K562 (cell line): ENCODE data around the gene MARCKSL1. TPM values are rescaled to one million over a fixed set of nuclear protein-coding genes. Genes with fewer than 3 reads are reported as not detected.
A peak's percentile ranks its signal among the peaks of the same experiment; 100 is the strongest.

Experiments used
- ATAC-seq: fragments of 200-7000 bp; cut with Tn5 transposase; 3 replicates; pipeline ENCODE4 v1.9.1; 2020; ENCODE audit warnings: moderate library complexity
- BruUV-seq: library from RNA; stranded (reverse); fragments of 400-500 nt; replicated peaks from 2 replicates; lab custom pipeline; 2021; lab: Mats Ljungman, UMichigan
- CTCF ChIA-PET: fragments of 300-600 bp; formaldehyde crosslinking; extraction: SDS; loops from one replicate; lab custom pipeline; 2021; ENCODE audit warnings: low intra/inter-chr PET ratio; lab: Yijun Ruan, JAX
- POLR2A ChIA-PET: fragments of 300-600, 350-650 bp; sonication (Branson Sonifier 250); formaldehyde crosslinking; extraction: SDS; loops from one replicate; lab custom pipeline; 2021; ENCODE audit warnings: antibody characterized with exemption, inconsistent platforms; lab: Yijun Ruan, JAX
- DNase-seq, 4 experiments: peaks; one replicate each; pipeline versions ENCODE4 v3.0.0 to v3.0.0-alpha.2; 2011 to 2018; ENCODE audit warnings: low spot score in 3 of 4, mixed read lengths in 3 of 4; ENCODE audit errors: extremely low read depth in 1 of 4
- FAIRE-seq: peaks from 2 replicates; lab custom pipeline; 2011; peaks lifted over from hg19 to GRCh38; lab: Jason Lieb, UNC
- H2AFZ ChIP-seq: 2 replicates; pipeline ENCODE4 v1.6.0; 2011; ENCODE audit warnings: low read depth, low read length, control low read depth, inconsistent platforms
- H3K27ac ChIP-seq: fragments of 200-600 bp; 3 replicates; pipeline ENCODE4 v1.8.0; 2011; ENCODE audit warnings: low read depth, mild to moderate bottlenecking, control low read depth, inconsistent platforms, low read length, moderate library complexity, mixed read lengths; ENCODE audit errors: extremely low read depth
- H3K27me3 ChIP-seq, 2 experiments: fragments of 300-600 bp in 1 of 2; 2 replicates in 1 of 2; 3 replicates in 1 of 2; pipeline versions ENCODE4 v1.6.0 to v1.8.0; 2011; ENCODE audit warnings: inconsistent platforms in 2 of 2, low read length in 2 of 2, mild to moderate bottlenecking in 1 of 2, mixed read lengths in 1 of 2, moderate library complexity in 1 of 2; ENCODE audit not compliant: control insufficient read depth in 2 of 2, insufficient read depth in 2 of 2
- H3K36me3 ChIP-seq: fragments of 300-600 bp; 3 replicates; pipeline ENCODE4 v1.8.0; 2011; ENCODE audit warnings: mild to moderate bottlenecking, low read length, inconsistent platforms; ENCODE audit not compliant: control insufficient read depth, insufficient read depth
- H3K4me1 ChIP-seq, 2 experiments: fragments of 200-600 bp in 1 of 2; replicated peaks in 1 of 2; 2 replicates in 1 of 2; 3 replicates in 1 of 2; pipeline versions ENCODE4 v1.5.1 to v1.8.0; 2011; ENCODE audit warnings: inconsistent platforms in 2 of 2, low read length in 2 of 2, mild to moderate bottlenecking in 1 of 2, mixed read lengths in 1 of 2, moderate library complexity in 1 of 2; ENCODE audit not compliant: control insufficient read depth in 2 of 2, insufficient read depth in 2 of 2
- H3K4me2 ChIP-seq: 2 replicates; pipeline ENCODE4 v1.6.1; 2011; ENCODE audit warnings: low read length, control low read depth, inconsistent platforms, mixed read lengths; ENCODE audit not compliant: insufficient read depth
- H3K4me3 ChIP-seq: fragments of 200-600 bp; sonication (generic), shearing (Covaris generic); 2 replicates; pipeline ENCODE4 v1.5.1; 2016; ENCODE audit warnings: control low read depth, inconsistent platforms
- H3K79me2 ChIP-seq: fragments of 200-600 bp; 3 replicates; pipeline ENCODE4 v1.8.0; 2011; ENCODE audit warnings: low read length, inconsistent platforms; ENCODE audit not compliant: control insufficient read depth, insufficient read depth
- H3K9ac ChIP-seq, 2 experiments: 2 replicates each; pipeline versions ENCODE4 v1.6.0 to v1.6.1; 2011; ENCODE audit warnings: low read depth in 2 of 2, low read length in 2 of 2, control low read depth in 1 of 2, inconsistent platforms in 1 of 2, mild to moderate bottlenecking in 1 of 2, mixed read lengths in 1 of 2; ENCODE audit not compliant: insufficient read depth in 1 of 2
- H3K9me1 ChIP-seq: one replicate; pipeline ENCODE4 v1.6.0; 2011; ENCODE audit warnings: inconsistent platforms, mild to moderate bottlenecking, low read length, moderate library complexity; ENCODE audit not compliant: control insufficient read depth, insufficient read depth
- H3K9me3 ChIP-seq: replicated peaks from 2 replicates; pipeline ENCODE4 v1.5.1; 2011; ENCODE audit warnings: low read depth, low read length, inconsistent platforms; ENCODE audit not compliant: control insufficient read depth, insufficient read depth
- H4K20me1 ChIP-seq: replicated peaks from 2 replicates; pipeline ENCODE4 v1.6.1; 2011; ENCODE audit warnings: low read length, inconsistent platforms, mixed read lengths; ENCODE audit not compliant: control insufficient read depth, insufficient read depth
- POLR2AphosphoS5 ChIP-seq: IDR thresholded peaks from 2 replicates; pipeline ENCODE4 v1.6.1; 2011; ENCODE audit warnings: mild to moderate bottlenecking, low read depth, low read length, moderate library complexity; ENCODE audit not compliant: control insufficient read depth, insufficient read depth
- POLR2G ChIP-seq: fragments of 200-400 bp; formaldehyde crosslinking; IDR thresholded peaks from 2 replicates; pipeline ENCODE4 v1.6.1; 2017; ENCODE audit warnings: low read depth, mild to moderate bottlenecking, antibody characterized with exemption, low read length, moderate library complexity
- RFX1 ChIP-seq: fragments of 450-650 bp; IDR thresholded peaks from 2 replicates; pipeline ENCODE4 v1.6.1; 2016; ENCODE audit warnings: mild to moderate bottlenecking, moderate library complexity
- SUPT5H ChIP-seq: fragments of 450-650 bp; IDR thresholded peaks from 2 replicates; pipeline ENCODE4 v1.6.1; 2016
- ZNF224 ChIP-seq: sonication (generic); formaldehyde crosslinking; IDR thresholded peaks from 2 replicates; pipeline ENCODE4 v1.8.0; 2022; ENCODE audit warnings: mild to moderate bottlenecking, missing genetic modification reagents
- WGBS: fragments of 100-300 bp; shearing (Covaris generic); methylation state at CpG from one replicate; pipeline ENCODE4 v1.1.6; 2016; ENCODE audit warnings: low coverage, mixed read lengths; ENCODE audit not compliant: insufficient coverage; ENCODE audit errors: missing lambda C conversion rate; 5-methylcytosine and 5-hydroxymethylcytosine counted together
- in situ Hi-C: fragments of 300-500 bp; cut with MboI; formaldehyde crosslinking; loops from 4 replicates; pipeline ENCODE4 v1.15.0; 2018; ENCODE audit warnings: inconsistent platforms, mixed read lengths
- intact Hi-C: fragments of 100-400 bp; cut with micrococcal nuclease; formaldehyde crosslinking; loops from 2 replicates; pipeline ENCODE4 v1.14.2; 2022
- polyA plus RNA-seq, 8 experiments: library from polyadenylated mRNA; depleted of rRNA in 4 of 8; stranded (reverse) in 5 of 8; unstranded in 3 of 8; fragments of >200 nt; fragmentation: Nextera tagmentation in 2 of 8; fragmentation: Illumina TruSeq in 1 of 8; extraction: Ambion mirVana in 2 of 8; extraction: Trizol in 1 of 8; gene quantifications; 2 replicates each; pipeline versions ENCODE4 v1.2.1 to v1.2.3, GENCODE V29; 2011 to 2014; ENCODE audit warnings: inconsistent platforms in 1 of 8, missing spikeins in 1 of 8
- total RNA-seq, 7 experiments: library from RNA; depleted of rRNA in 6 of 7; stranded (reverse); fragments of >200 nt in 6 of 7; fragmentation: Illumina TruSeq in 2 of 7; extraction: Trizol in 2 of 7; gene quantifications; 2 replicates each; pipeline versions ENCODE4 v1.2.1 to v1.2.3, GENCODE V29; 2011 to 2021; ENCODE audit warnings: low replicate concordance in 1 of 7

MARCKSL1 gene
- total and polyA plus RNA-seq, 9 of the 15 experiments (the other 6 are each of a cell fraction or from before 2014, with no cell fraction given), result 14.7 to 325 (median 155) TPM

DNA sequence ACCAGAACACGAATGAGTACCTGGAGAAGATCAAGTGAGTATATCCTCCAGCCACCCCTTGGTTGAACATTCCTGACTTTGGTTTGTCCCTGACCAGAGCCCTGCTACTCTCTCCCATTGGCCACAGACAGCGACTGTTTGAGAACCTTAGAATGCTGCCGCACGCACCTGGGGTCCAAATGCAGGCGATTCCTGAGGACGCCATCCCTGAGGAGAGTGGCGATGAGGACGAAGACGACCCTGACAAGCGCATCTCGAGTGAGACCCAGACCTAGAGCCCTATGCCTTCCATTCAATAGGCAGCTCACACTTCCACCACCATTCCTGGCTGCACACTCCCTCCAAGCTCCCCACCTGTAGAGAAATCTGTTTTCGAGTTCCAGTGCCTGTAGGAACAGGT is 4.5 kb downstream of the MARCKSL1 start:
- intact Hi-C loops (no loop called here), in situ Hi-C loops (no loop called here)
- Histone ChIP-seq H3K9me1 (peaks cover 6% of the 10 kb centered on the region), H3K9ac (peak overlapping the region in 1 of 2 experiments; percentile 62; a peak in 1 of 4 replicates), H3K27me3 (no peaks in the 10 kb centered on the region), H3K9me3 (no peaks in the 10 kb centered on the region), H3K79me2 (peaks cover 27% of the 10 kb centered on the region), H3K4me1 (peaks cover 18 to 23% of the 10 kb centered on the region in 2 experiments), H3K27ac (no peak overlapping the region), H4K20me1 (peaks cover 14% of the 10 kb centered on the region; the same call in 1 of the 2 replicates), H3K36me3 (peaks cover 83% of the 10 kb centered on the region), H2AFZ (no peak overlapping the region), H3K4me3 (no peak overlapping the region), H3K4me2 (no peak overlapping the region)
- POLR2A ChIA-PET, result interaction anchor here (0.6 to 5.9 kb wide), 17 partner anchors 10 to 189 kb away, joined by 3 to 75 read pairs (median 4); partner anchors contain the start of genes BSDC1, CCDC28B and HDAC1
- no peak for DNase-seq
- TF ChIP-seq SUPT5H, result 0 out of 2 replicates have a peak, but pooled peaks have one; percentile 2
- TF ChIP-seq ZNF224, result no peak
- CTCF ChIA-PET, result interaction anchor here (0.6 kb wide), 1 partner anchor 64 kb away, joined by 3 read pairs; no protein-coding TSS in a partner anchor
- ATAC-seq, result no peak
- 88% methylated on average over 12 of the region's 12 CpGs for WGBS
- FAIRE-seq, result no peak
- BruUV-seq, result no TSS peak

DNA sequence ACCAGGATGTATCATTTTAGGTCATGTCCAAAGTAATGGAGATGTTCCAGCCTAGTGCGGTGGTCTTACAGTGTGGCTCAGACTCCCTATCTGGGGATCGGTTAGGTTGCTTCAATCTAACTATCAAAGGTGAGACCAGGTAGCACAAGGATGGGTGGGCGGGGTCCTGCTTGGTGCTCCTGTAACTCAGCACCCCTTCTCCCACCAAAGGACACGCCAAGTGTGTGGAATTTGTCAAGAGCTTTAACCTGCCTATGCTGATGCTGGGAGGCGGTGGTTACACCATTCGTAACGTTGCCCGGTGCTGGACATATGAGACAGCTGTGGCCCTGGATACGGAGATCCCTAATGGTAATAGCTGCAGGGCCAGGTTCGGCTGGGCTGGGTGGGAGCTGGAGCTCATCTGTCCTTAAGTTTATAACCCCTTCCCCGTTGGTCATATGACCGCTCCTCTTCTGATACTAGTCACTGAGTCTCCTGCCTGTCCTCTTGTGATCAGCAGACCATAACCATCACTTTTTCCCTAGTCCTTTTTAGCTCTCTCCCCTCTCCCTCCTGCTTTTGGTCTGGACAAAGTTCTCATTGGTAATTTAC is 5.4 kb downstream of the MARCKSL1 start:
- no peak for FAIRE-seq
- Histone ChIP-seq H3K27ac (no peak overlapping the region; the same call in 2 of the 3 replicates), H3K4me3 (no peak overlapping the region), H3K27me3 (no peaks in the 10 kb centered on the region), H3K4me2 (no peak overlapping the region), H4K20me1 (peaks cover 13% of the 10 kb centered on the region; the same call in 1 of the 2 replicates), H3K79me2 (peaks cover 24% of the 10 kb centered on the region), H3K36me3 (peaks cover 91% of the 10 kb centered on the region), H3K9ac (no peak overlapping the region), H3K9me3 (no peaks in the 10 kb centered on the region), H3K9me1 (peaks cover 6% of the 10 kb centered on the region), H2AFZ (no peak overlapping the region), H3K4me1 (peaks cover 14 to 16% of the 10 kb centered on the region in 2 experiments)
- no TSS peak for BruUV-seq
- ChIA-PET CTCF (interaction anchor here (0.5 kb wide), 1 partner anchor 197 kb away, joined by 4 read pairs; no protein-coding TSS in a partner anchor), POLR2A (interaction anchor here (0.6 to 4.8 kb wide), 10 partner anchors 9 to 133 kb away, joined by 3 to 75 read pairs (median 4); partner anchors contain the start of gene HDAC1)
- no peak for ATAC-seq
- in situ Hi-C loops (no loop called here), intact Hi-C loops (no loop called here)
- WGBS, result 87% methylated on average over 12 of the region's 12 CpGs
- DNase-seq, result no peak
- TF ChIP-seq RFX1, result no peak
- 0 out of 2 replicates have a peak, but pooled peaks have one; percentile 31 for TF ChIP-seq POLR2G
- TF ChIP-seq SUPT5H, result 0 out of 2 replicates have a peak, but pooled peaks have one; percentile 16
- TF ChIP-seq POLR2AphosphoS5, result 0 out of 2 replicates have a peak, but pooled peaks have one; percentile 20
